ENCODE data around the gene ANKRD10.

DNA sequence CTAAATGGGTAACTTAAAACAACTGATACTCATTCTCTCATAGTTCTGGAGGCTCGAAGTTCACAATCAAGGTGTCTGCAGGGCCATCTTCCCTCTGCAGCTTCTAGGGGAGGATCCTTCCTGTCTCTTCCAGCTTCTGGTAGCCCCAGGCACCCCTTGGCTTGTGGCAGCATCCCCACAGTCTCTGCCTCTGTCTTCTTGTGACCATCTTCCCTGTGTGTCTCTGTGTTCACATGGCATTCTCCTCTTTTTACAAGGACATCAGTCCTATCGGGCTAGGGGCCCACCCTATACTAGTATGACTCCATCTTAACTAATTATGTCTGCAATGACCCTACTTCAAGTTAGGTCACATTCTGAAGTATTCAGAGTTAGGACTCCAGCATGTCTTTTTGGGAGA is 73.5 kb downstream of the ANKRD10 start:
- TF ChIP-seq ZFX (IDR thresholded peaks at IDR 0.05), result no peak
- TF ChIP-seq, protein P1, sequence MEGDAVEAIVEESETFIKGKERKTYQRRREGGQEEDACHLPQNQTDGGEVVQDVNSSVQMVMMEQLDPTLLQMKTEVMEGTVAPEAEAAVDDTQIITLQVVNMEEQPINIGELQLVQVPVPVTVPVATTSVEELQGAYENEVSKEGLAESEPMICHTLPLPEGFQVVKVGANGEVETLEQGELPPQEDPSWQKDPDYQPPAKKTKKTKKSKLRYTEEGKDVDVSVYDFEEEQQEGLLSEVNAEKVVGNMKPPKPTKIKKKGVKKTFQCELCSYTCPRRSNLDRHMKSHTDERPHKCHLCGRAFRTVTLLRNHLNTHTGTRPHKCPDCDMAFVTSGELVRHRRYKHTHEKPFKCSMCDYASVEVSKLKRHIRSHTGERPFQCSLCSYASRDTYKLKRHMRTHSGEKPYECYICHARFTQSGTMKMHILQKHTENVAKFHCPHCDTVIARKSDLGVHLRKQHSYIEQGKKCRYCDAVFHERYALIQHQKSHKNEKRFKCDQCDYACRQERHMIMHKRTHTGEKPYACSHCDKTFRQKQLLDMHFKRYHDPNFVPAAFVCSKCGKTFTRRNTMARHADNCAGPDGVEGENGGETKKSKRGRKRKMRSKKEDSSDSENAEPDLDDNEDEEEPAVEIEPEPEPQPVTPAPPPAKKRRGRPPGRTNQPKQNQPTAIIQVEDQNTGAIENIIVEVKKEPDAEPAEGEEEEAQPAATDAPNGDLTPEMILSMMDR (conservative IDR thresholded peaks at IDR 0.05), result no peak
